Nucleus accumbens (tissue), 56 donors: ENCODE data around the gene MSANTD3.
"Not testable (repeated sequence)": the region's sequence is repeated elsewhere in the genome, so short reads cannot be mapped to it uniquely, and the experiment has no call there.

Experiments
- DNase-seq, 56 donors: peaks; one replicate each; lab custom pipeline; 2025; lab: John Stamatoyannopoulos, UW

Gene MSANTD3

GRCh38 chr9:100426530-100427365 is at the start of gene MSANTD3:
TSS of gene MSANTD3 (plus strand) at chr9:100427143. CDS start at chr9:100441939, 14,796 bp downstream.
- DNase-seq, result peak in 41 of 56 donors; percentile 1 to 75 (median 41)

- no peak for DNase-seq
Measured at GRCh38 chr9:100379862-100380261, 47.1 kb upstream of the MSANTD3 start.

GRCh38 chr9:100392989-100393388 is 34.0 kb upstream of the MSANTD3 start:
- DNase-seq, result not testable (repeated sequence)

GRCh38 chr9:100394032-100394695 is 32.8 kb upstream of the MSANTD3 start:
- no peak for DNase-seq

DNA sequence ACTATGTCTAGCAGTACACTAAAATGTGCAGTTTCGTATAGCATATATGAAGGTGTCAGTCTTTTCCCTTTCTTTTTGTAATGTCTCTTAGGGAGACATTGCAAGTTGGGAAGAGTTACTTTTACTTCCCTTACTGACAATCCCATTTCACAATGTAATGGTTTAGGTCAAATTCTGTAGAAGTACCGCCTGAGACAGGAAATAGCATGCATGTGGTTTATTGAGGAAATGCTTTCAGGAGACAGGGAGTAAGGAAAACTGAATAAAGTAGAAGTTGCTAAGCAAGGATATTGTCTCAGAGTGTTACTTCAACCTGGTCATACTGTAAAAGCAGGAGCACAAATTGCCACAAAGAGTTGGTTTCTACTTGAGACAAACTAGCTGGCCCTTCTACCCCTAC is 32.1 kb upstream of the MSANTD3 start:
- DNase-seq, result no peak

DNA sequence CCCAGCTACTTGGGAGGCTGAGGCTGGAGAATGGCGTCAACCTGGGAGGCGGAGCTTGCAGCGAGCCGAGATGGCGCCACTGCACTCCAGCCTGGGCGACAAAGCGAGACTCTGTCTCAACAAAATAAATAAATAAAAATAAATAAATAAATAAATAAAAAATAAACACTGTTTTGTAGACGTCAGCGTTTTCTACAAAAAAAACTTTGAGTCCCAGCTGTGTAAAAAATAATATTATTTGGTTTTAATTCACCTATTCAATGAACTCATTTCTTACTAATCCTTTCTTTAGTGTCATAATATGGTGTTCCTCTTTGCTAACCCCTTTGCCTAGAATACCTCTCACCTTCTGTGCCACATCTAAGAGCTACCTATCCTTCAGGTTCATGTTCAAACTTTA is 30.2 kb upstream of the MSANTD3 start:
- no peak for DNase-seq

GRCh38 chr9:100397529-100398266 is 29.2 kb upstream of the MSANTD3 start:
- DNase-seq, result no peak

DNA sequence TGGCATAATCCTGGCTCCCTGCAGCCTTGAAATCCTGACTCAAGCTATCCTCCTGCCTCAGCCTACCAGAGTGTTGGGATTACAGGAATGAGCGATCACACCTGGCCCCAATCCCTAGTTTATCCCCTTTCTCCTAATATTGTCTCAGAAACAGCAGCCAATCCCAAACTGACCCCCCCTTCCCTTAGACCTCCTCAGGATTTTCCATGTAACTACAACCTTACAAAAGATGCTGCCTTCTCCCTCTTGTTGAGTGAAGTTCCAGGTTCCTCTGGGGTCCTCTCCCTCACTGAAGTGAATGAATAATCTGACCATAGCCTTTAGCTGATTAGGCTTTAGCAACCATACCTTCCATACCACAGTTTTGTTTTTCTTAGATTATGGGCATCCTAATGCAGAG is 25.9 kb upstream of the MSANTD3 start:
- DNase-seq, result no peak

DNA sequence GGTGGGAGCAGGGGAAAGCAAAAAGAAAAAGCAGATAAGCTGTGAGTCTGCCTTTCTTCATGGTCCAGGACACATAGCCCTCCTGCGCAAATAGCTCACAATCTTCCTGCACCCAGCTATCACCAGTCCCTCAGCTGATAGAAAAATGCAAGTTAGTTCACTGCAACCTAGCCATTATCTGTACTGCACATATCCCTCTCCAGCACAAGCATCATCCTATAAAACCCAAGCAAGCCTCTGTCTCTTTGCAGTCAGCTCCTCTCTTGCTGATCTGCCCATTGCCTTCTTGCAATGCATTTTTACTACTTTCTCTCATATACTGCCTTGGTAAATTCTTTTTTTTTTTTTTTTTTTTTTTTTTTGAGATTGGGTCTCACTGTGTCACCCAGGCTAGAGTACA is 20.0 kb upstream of the MSANTD3 start:
- DNase-seq, result no peak

- no peak for DNase-seq
Measured at GRCh38 chr9:100408546-100409175, 18.3 kb upstream of the MSANTD3 start.

GRCh38 chr9:100409176-100409556 is 17.8 kb upstream of the MSANTD3 start:
- no peak for DNase-seq

GRCh38 chr9:100411472-100412283 is 15.3 kb upstream of the MSANTD3 start:
- peak in 55 of 56 donors; percentile 62 to 96 (median 87) for DNase-seq

DNA sequence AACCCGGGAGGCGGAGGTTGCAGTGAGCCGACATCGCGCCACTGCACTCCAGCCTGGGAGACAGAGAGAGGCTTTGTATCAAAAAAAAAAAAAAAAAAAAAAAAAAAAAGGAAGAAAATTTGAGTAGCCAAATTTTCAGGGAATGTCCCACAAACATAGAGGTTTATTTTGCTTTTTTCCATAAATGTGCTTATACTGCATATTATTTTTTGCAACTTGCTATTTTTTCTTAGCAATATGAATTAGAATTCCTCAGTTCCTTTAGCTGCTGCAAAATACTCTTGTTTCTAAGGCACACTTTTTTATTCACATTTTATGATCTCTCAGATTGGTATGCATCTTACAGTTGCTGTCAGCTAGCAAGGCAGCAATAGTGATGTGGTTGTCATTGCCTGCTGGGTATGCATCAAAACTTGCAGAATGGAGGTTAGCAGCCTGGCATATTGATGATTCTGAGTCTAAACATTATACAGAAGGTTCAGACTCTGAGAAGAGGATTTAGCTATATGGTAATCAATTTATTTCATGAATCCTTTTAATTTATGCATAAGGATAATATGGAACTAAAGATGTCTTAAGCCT is 13.0 kb upstream of the MSANTD3 start:
- no peak for DNase-seq

- DNase-seq, result no peak
Measured at GRCh38 chr9:100417815-100418214, 9.1 kb upstream of the MSANTD3 start.

GRCh38 chr9:100419166-100419565 is 7.8 kb upstream of the MSANTD3 start:
- DNase-seq, result no peak

- not testable (repeated sequence) for DNase-seq
Measured at GRCh38 chr9:100421116-100421515, 5.8 kb upstream of the MSANTD3 start.

DNA sequence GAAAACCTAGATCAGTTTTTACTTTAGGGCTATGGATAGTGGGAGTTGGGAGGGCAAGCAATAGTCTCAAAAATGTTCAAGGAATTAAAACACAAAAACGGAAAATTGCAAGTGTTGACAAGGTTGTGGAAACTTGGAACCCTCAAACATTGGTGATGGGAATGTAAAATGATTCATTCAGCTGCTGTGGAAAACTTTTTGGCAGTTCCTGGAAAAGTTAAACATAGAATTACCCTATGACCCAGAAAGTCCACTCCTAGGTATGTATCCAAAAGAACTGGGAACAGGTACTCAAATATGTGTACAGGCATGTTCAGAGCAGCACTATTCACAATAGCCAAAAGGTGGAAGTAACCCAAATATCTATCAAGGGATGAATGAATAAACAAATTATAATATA is 1.2 kb upstream of the MSANTD3 start:
- no peak for DNase-seq

- DNase-seq, result no peak
Measured at GRCh38 chr9:100426189-100426529, 784 bp upstream of the MSANTD3 start.
